Stimulated activated CD4-positive, alpha-beta T cell treated with anti-CD3 and anti-CD28 coated beads, Interleukin-15, amount 100 ng/mL, for 48 hours (primary cell): ENCODE measurements around the gene CDKN2AIPNL.
A peak's percentile ranks its signal among the peaks of the same experiment; 100 is the strongest.

Experiments
- DNase-seq, 2 donors: peaks; one replicate each; pipeline ENCODE4 v3.0.0-alpha.2; 2020; ENCODE audit warnings: low read depth in 2 of 2

The CDKN2AIPNL gene

GRCh38 chr5:134411546-134412266 lies at the start of gene CDKN2AIPNL:
Gene CDKN2AIPNL, minus strand, starts transcription at chr5:134411881. Its CDS starts 27 bp downstream, at chr5:134411854.
- DNase-seq, result peak; percentile 83 to 86

- no peak for DNase-seq
These were observed 48.9 kb upstream of the CDKN2AIPNL start for GRCh38 chr5:134460551-134460950.

GRCh38 chr5:134459491-134459890 lies 47.8 kb upstream of the CDKN2AIPNL start:
- no peak for DNase-seq

GRCh38 chr5:134459010-134459403 lies 47.3 kb upstream of the CDKN2AIPNL start:
- no peak for DNase-seq

- DNase-seq, result no peak
These were observed 46.7 kb upstream of the CDKN2AIPNL start for GRCh38 chr5:134458234-134459009.

- DNase-seq, result no peak
These were observed 46.1 kb upstream of the CDKN2AIPNL start for GRCh38 chr5:134457801-134458200.

- DNase-seq, result no peak
These were observed 45.1 kb upstream of the CDKN2AIPNL start for GRCh38 chr5:134456825-134457224.

- DNase-seq, result no peak
These were observed 43.8 kb upstream of the CDKN2AIPNL start for GRCh38 chr5:134455466-134455865.

- DNase-seq, result no peak
These were observed 41.3 kb upstream of the CDKN2AIPNL start for GRCh38 chr5:134453016-134453415.

GRCh38 chr5:134451936-134452505 lies 40.3 kb upstream of the CDKN2AIPNL start:
- DNase-seq, result no peak

- DNase-seq, result no peak
These were observed 39.7 kb upstream of the CDKN2AIPNL start for GRCh38 chr5:134451225-134451935.

GRCh38 chr5:134450374-134450773 lies 38.7 kb upstream of the CDKN2AIPNL start:
- DNase-seq, result no peak

GRCh38 chr5:134449167-134449566 lies 37.5 kb upstream of the CDKN2AIPNL start:
- DNase-seq, result no peak

GRCh38 chr5:134447815-134448520 lies 36.3 kb upstream of the CDKN2AIPNL start:
- DNase-seq, result no peak

GRCh38 chr5:134446938-134447337 lies 35.3 kb upstream of the CDKN2AIPNL start:
- no peak for DNase-seq

- no peak for DNase-seq
These were observed 34.5 kb upstream of the CDKN2AIPNL start for GRCh38 chr5:134445856-134446818.

GRCh38 chr5:134444941-134445471 lies 33.3 kb upstream of the CDKN2AIPNL start:
- no peak for DNase-seq

- no peak for DNase-seq
These were observed 28.6 kb upstream of the CDKN2AIPNL start for GRCh38 chr5:134440201-134440755.

GRCh38 chr5:134439210-134439654 lies 27.6 kb upstream of the CDKN2AIPNL start:
- no peak for DNase-seq

- no peak for DNase-seq
These were observed 27.0 kb upstream of the CDKN2AIPNL start for GRCh38 chr5:134438721-134439123.
